Endothelial cell of umbilical vein (primary cell): ENCODE results near the gene UGT1A9. TPM values are rescaled to one million over a fixed set of nuclear protein-coding genes. Genes with fewer than 3 reads are reported as not detected.

ENCODE experiments used
- BruUV-seq: library from RNA; stranded (reverse); fragments of 400-500 nt; replicated peaks from 2 replicates; lab custom pipeline; 2021; lab: Mats Ljungman, UMichigan
- CTCF ChIA-PET: fragments of 300-600, 350-600 bp; sonication (Branson Sonifier 250); formaldehyde crosslinking; loops from one replicate; lab custom pipeline; 2021; ENCODE audit warnings: antibody characterized with exemption, inconsistent platforms; lab: Charles Lee
- POLR2A ChIA-PET: fragments of 300-600, 350-600 bp; sonication (Branson Sonifier 250); formaldehyde crosslinking; loops from one replicate; lab custom pipeline; 2021; ENCODE audit warnings: antibody characterized with exemption, inconsistent platforms; lab: Charles Lee
- DNase-seq: peaks from one replicate; pipeline ENCODE4 v3.0.0-alpha.2; 2011; ENCODE audit warnings: low read depth, low spot score
- FAIRE-seq: peaks from 2 replicates; lab custom pipeline; 2011; peaks lifted over from hg19 to GRCh38; lab: Jason Lieb, UNC
- H2AFZ ChIP-seq: 2 replicates; pipeline ENCODE4 v1.6.0; 2012; ENCODE audit warnings: low read depth, low read length, control low read depth, inconsistent platforms
- H3K27ac ChIP-seq: 2 replicates; pipeline ENCODE4 v1.5.1; 2011; ENCODE audit warnings: low read depth, mild to moderate bottlenecking, control low read depth, low read length, moderate library complexity; ENCODE audit not compliant: insufficient read depth
- H3K27me3 ChIP-seq, 2 experiments: 2 replicates each; pipeline versions ENCODE4 v1.6.0 to v1.6.1; 2011; ENCODE audit warnings: low read length in 2 of 2, mixed read lengths in 1 of 2; ENCODE audit not compliant: control insufficient read depth in 2 of 2, insufficient read depth in 2 of 2
- H3K36me3 ChIP-seq, 2 experiments: 2 replicates in 1 of 2; 3 replicates in 1 of 2; pipeline ENCODE4 v1.5.1; 2011; ENCODE audit warnings: low read length in 2 of 2, mild to moderate bottlenecking in 1 of 2, moderate library complexity in 1 of 2; ENCODE audit not compliant: control insufficient read depth in 2 of 2, insufficient read depth in 2 of 2; ENCODE audit errors: extremely low read depth in 1 of 2
- H3K4me1 ChIP-seq: 3 replicates; pipeline ENCODE4 v1.5.1; 2011; ENCODE audit warnings: mild to moderate bottlenecking, low read length; ENCODE audit not compliant: control insufficient read depth, insufficient read depth; ENCODE audit errors: extremely low read depth
- H3K4me2 ChIP-seq: 2 replicates; pipeline ENCODE4 v1.6.1; 2011; ENCODE audit warnings: low read length, control low read depth, mixed read lengths; ENCODE audit not compliant: insufficient read depth
- H3K4me3 ChIP-seq, 3 experiments: fragments of 200-600 bp in 1 of 3; sonication (generic), shearing (Covaris generic) in 1 of 3; replicated peaks in 1 of 3; 2 replicates each; pipeline ENCODE4 v1.5.1; 2011 to 2016; ENCODE audit warnings: control low read depth in 3 of 3, low read length in 3 of 3, mild to moderate bottlenecking in 2 of 3, inconsistent platforms in 1 of 3, low read depth in 1 of 3, moderate library complexity in 1 of 3; ENCODE audit not compliant: insufficient read depth in 1 of 3
- H3K79me2 ChIP-seq: 2 replicates; pipeline ENCODE4 v1.6.0; 2012; ENCODE audit warnings: low read length, inconsistent platforms; ENCODE audit not compliant: control insufficient read depth, insufficient read depth
- H3K9ac ChIP-seq: replicated peaks from 2 replicates; pipeline ENCODE3; 2011; ENCODE audit warnings: low read length, control low read depth; ENCODE audit not compliant: insufficient read depth; ENCODE audit errors: extremely low read depth
- H3K9me1 ChIP-seq: replicated peaks from 3 replicates; pipeline ENCODE4 v1.6.0; 2011; ENCODE audit warnings: mild to moderate bottlenecking, low read length; ENCODE audit not compliant: control insufficient read depth, insufficient read depth; ENCODE audit errors: extremely low read depth
- H3K9me3 ChIP-seq: replicated peaks from 2 replicates; pipeline ENCODE4 v1.5.1; 2012; ENCODE audit warnings: low read length, inconsistent platforms; ENCODE audit not compliant: control insufficient read depth, insufficient read depth
- H4K20me1 ChIP-seq: replicated peaks from 2 replicates; pipeline ENCODE3; 2011; ENCODE audit warnings: mild to moderate bottlenecking, low read length; ENCODE audit not compliant: control insufficient read depth, insufficient read depth; ENCODE audit errors: extremely low read depth
- CTCF ChIP-seq, 2 donors: IDR thresholded peaks; 1 replicate in 1 of 2; 2 replicates in 1 of 2; pipeline ENCODE4 v1.5.1; 2011; ENCODE audit warnings: low read length in 2 of 2, mild to moderate bottlenecking in 2 of 2, moderate library complexity in 2 of 2, control low read depth in 1 of 2, inconsistent platforms in 1 of 2, low read depth in 1 of 2; ENCODE audit not compliant: insufficient read depth in 1 of 2; ENCODE audit errors: extremely low read depth in 1 of 2
- EZH2 ChIP-seq: IDR thresholded peaks from 2 replicates; pipeline ENCODE4 v1.6.1; 2012; ENCODE audit warnings: borderline replicate concordance, low read depth, mild to moderate bottlenecking, moderate library complexity, low read length, inconsistent platforms; ENCODE audit not compliant: severe bottlenecking
- FOS ChIP-seq: IDR thresholded peaks from 2 replicates; pipeline ENCODE4 v1.6.1; 2011; ENCODE audit warnings: mild to moderate bottlenecking, low read length, moderate library complexity, borderline replicate concordance; ENCODE audit not compliant: insufficient read depth
- GATA2 ChIP-seq: IDR thresholded peaks from 2 replicates; pipeline ENCODE4 v1.7.0; 2011; ENCODE audit warnings: low read depth, mild to moderate bottlenecking, moderate library complexity, mixed read lengths, low read length; ENCODE audit not compliant: insufficient read length, insufficient read depth
- JUN ChIP-seq: IDR thresholded peaks from 2 replicates; pipeline ENCODE4 v1.6.1; 2011; ENCODE audit warnings: borderline replicate concordance, low read depth; ENCODE audit not compliant: insufficient read length, insufficient read depth
- MAX ChIP-seq: IDR thresholded peaks from 2 replicates; pipeline ENCODE4 v1.6.1; 2011; ENCODE audit not compliant: insufficient read depth, insufficient read length
- MYC ChIP-seq: IDR thresholded peaks from one replicate; pipeline ENCODE4 v1.6.1; 2011; ENCODE audit warnings: mild to moderate bottlenecking, low read depth, low read length
- POLR2A ChIP-seq: IDR thresholded peaks from 2 replicates; pipeline ENCODE4 v1.6.1; 2012; ENCODE audit warnings: low read depth, mild to moderate bottlenecking, control low read depth, low read length
- POLR2AphosphoS5 ChIP-seq: IDR thresholded peaks from 2 replicates; pipeline ENCODE4 v1.6.1; 2012; ENCODE audit warnings: low read depth, mild to moderate bottlenecking, control low read depth, low read length, moderate library complexity; ENCODE audit not compliant: insufficient read depth
- dilution Hi-C: fragments of 300-500 bp; cut with MboI; formaldehyde crosslinking; loops from one replicate; pipeline ENCODE4 v1.15.0; 2019; ENCODE audit warnings: low sequenced_read_pairs; ENCODE audit not compliant: extremely low pct_ligation_motif_present
- intact Hi-C: fragments of 100-400 bp; cut with micrococcal nuclease; formaldehyde crosslinking; loops from one replicate; pipeline ENCODE4 v1.10.0; 2022
- polyA plus RNA-seq, 4 experiments: library from polyadenylated mRNA; depleted of rRNA in 3 of 4; stranded (reverse) in 3 of 4; unstranded in 1 of 4; fragments of >200 nt; gene quantifications; 2 replicates each; pipeline versions ENCODE4 v1.2.1 to v1.2.3, GENCODE V29; 2011 to 2012; ENCODE audit warnings: missing spikeins in 1 of 4
- total RNA-seq: library from RNA; stranded (reverse); gene quantifications from 2 replicates; pipeline ENCODE4 v1.2.3, GENCODE V29; 2021

The UGT1A9 gene
- total and polyA plus RNA-seq, 2 donors (not counting 3 experiments of a cell fraction or from before 2014, with no cell fraction given) = not detected

- TF ChIP-seq MYC = no peak
- no peak for TF ChIP-seq POLR2A
- TF ChIP-seq JUN = no peak
- TF ChIP-seq MAX = no peak
- no peak for TF ChIP-seq EZH2
- no peak for TF ChIP-seq POLR2AphosphoS5
- TF ChIP-seq GATA2 = no peak
- TF ChIP-seq FOS = no peak
- TF ChIP-seq CTCF (IDR thresholded peaks at IDR 0.05; ENCODE audit: extremely low read depth in 1 of 2, insufficient read depth in 1 of 2, low read depth in 1 of 2, low read length in 2 of 2) = no peak
- intact Hi-C loops (no loop called here), dilution Hi-C loops (no loop called here)
- ChIA-PET POLR2A (no interaction called here), CTCF (interaction anchor here (0.7 kb wide), 1 partner anchor 314 kb away, joined by 3 read pairs; no protein-coding TSS in a partner anchor)
- FAIRE-seq (no peak), DNase-seq (no peak)
- Histone ChIP-seq H3K9ac (no peak within 1 kb of the TSS), H4K20me1 (no peaks in the 10 kb centered on the region), H3K27ac (no peak within 1 kb of the TSS), H3K4me2 (no peak within 1 kb of the TSS), H3K4me1 (no peaks in the 10 kb centered on the region), H2AFZ (no peak within 1 kb of the TSS), H3K36me3 (no peaks in the 10 kb centered on the region), H3K27me3 (peaks cover 0 to 8% of the 10 kb centered on the region in 2 experiments), H3K9me1 (no peaks in the 10 kb centered on the region), H3K79me2 (no peaks in the 10 kb centered on the region), H3K4me3 (no peak within 1 kb of the TSS), H3K9me3 (no peaks in the 10 kb centered on the region)
- BruUV-seq = no TSS peak
These were observed 46.9 kb downstream of the UGT1A9 start, which contains the start of gene UGT1A4 for GRCh38 chr2:233718552-233718951. Gene UGT1A4, plus strand, starts transcription at chr2:233718736. Its CDS starts 85 bp downstream, at chr2:233718821.
